Omental fat pad (tissue), 4 donors: ENCODE results near the gene NLRP6. TPM values are rescaled to one million over a fixed set of nuclear protein-coding genes. Genes with fewer than 3 reads are reported as not detected.
"Not testable (repeated sequence)": the region's sequence is repeated elsewhere in the genome, so short reads cannot be mapped to it uniquely, and the experiment has no call there.

Source experiments
- ATAC-seq: fragments of 150-250 bp; one replicate; pipeline ENCODE4 v1.9.1; 2016; ENCODE audit warnings: mild to moderate bottlenecking, moderate library complexity; ENCODE audit not compliant: low FRiP score
- DNase-seq: peaks from one replicate; pipeline ENCODE4 v3.0.0-alpha.2; 2019; ENCODE audit warnings: low spot score
- CTCF ChIP-seq, 3 donors: fragments of 450-650 bp; IDR thresholded peaks; one replicate each; pipeline ENCODE4 v1.5.1; 2016 to 2017; ENCODE audit warnings: antibody characterized with exemption in 3 of 3, mild to moderate bottlenecking in 3 of 3, moderate library complexity in 2 of 3
- total RNA-seq, 4 donors: library from RNA; depleted of rRNA; stranded (reverse); fragments of >200 nt; gene quantifications; one replicate each; pipeline ENCODE4 v1.1.0, GENCODE V29; 2016

Gene NLRP6
- total RNA-seq, 4 donors from 2014 or later, result 0.84 to 11.8 (median 3.8) TPM

DNA sequence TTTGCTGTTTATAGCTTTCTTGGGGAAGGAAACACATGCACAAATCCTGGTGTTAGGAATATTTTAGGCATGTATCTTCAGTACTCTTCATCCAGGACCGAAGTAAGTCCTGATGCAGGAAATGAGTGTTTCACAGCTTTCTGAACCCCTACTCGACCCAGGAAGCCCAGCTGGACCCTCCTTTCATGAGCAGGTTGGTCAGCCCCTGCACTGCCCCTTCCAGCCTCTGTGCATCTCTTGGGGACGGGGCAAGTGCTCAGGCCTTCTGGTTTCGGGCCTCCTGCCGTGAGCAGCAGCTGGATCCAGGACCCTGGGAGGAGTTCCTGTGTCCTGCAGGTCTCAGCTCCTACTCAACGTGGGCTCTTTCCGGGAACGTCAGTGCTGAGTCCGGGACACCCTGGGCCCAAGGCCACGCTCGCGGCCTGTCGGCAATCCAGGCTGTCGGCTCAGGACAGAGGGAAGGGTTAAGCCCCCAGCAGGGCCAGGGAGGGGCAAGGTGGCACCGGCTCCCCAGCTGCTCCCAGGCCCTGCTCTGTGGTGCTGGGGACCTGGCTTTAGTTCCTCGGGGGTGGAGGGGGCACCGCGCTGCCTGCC, 31.9 kb downstream of the NLRP6 start:
- DNase-seq, ATAC-seq: not testable (repeated sequence)

DNA sequence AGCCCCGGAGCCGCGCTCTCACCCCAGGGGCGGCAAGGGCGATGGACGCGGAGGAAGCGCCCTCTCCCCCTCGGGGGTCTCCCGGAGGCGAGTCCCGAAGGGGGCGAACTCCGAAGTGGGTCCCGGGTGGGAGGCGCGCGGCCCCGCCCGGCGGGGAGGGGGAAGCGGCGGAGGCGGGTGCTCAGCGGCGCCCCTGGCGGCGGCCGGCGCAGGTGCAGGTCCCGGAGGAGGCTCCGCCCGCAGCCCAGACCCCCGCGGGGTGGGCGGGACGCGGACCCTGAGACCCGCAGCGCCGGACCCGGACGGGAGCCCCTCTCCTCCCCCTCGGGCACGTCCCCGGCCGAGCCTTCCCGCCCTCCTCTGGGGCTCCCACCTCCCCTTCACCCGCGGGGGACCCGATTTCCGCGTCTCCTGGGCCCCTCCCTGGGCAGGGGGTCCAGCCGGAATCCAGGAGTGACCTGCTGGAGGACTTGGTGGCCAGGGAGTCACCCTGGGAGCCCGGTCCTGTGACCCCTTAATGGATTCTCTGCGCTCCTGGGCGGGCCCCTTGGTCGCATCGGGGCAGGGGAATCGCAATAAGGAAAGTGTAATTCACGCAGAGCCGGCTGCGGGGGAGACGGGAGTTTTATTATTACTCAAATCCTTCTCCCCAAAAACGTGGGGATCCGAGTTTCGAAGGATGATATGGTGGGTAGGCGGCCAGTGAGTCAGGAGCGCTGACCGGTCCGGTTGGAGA, 33.0 kb downstream of the NLRP6 start:
- ATAC-seq, result peak; percentile 50
- not testable (repeated sequence) for DNase-seq

GRCh38 chr11:312092-312816, 34.0 kb downstream of the NLRP6 start:
- ATAC-seq (no peak), DNase-seq (no peak)
- no peak for TF ChIP-seq CTCF (IDR thresholded peaks at IDR 0.05)

GRCh38 chr11:313304-313786, 35.1 kb downstream of the NLRP6 start:
- no peak for DNase-seq
- no peak for ATAC-seq
- TF ChIP-seq CTCF (IDR thresholded peaks at IDR 0.05), result no peak

- ATAC-seq, result peak; percentile 20
- TF ChIP-seq CTCF (IDR thresholded peaks at IDR 0.05), result no peak
- DNase-seq, result no peak
These were observed 35.8 kb downstream of the NLRP6 start, which contains the start of gene IFITM1 for GRCh38 chr11:313787-314553. Gene IFITM1, plus strand, starts transcription at chr11:314040. Its CDS starts 131 bp downstream, at chr11:314171.

DNA sequence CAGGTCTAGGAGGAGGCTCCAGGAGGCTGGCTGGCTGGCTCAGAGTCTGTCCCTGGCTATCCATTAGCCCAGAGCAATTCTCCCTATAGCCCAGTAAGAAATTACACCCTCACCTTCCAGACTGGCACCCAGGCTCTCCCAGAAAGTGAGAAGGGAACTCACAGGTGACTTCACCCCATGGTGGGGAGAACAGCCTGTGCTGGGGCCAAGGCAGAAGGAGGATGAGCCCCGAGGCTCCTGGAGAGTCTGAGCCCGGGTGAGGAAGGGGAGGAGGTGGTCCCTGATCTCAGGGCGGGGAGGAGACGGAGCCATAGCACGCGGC, 36.3 kb downstream of the NLRP6 start:
- not testable (repeated sequence) for DNase-seq, ATAC-seq

GRCh38 chr11:315051-315481, 36.9 kb downstream of the NLRP6 start:
- no peak for TF ChIP-seq CTCF (IDR thresholded peaks at IDR 0.05)
- no peak for DNase-seq
- ATAC-seq, result no peak

DNA sequence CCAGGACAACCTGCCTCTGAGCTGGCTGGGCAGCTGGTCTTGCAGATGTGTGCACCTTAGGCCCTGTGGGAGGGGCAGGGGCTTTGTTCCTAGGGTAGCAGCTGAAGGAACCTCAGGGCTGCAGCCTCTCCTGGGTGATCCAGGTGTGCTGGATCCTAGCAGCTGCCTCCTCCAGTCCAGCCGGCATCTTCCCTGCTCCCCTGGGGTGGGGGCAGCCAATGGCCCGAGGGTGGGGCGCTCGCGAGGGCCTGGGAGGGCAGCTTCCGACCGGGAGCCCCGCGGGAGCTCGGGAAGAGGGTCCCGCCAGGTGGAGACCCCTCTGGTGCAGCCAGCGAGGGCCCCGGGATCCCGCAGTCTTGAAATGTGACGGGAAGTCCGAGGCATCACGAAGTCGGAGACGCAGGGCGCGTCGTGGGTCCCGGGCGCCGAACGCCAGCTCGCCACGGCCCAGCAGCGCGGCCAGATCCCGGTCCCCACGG, 37.3 kb downstream of the NLRP6 start:
- no peak for TF ChIP-seq CTCF (IDR thresholded peaks at IDR 0.05)
- DNase-seq (no peak), ATAC-seq (no peak)
